ENCODE results near the gene MYO19. TPM values are rescaled to one million over a fixed set of nuclear protein-coding genes. Genes with fewer than 3 reads are reported as not detected.
A peak's percentile ranks its signal among the peaks of the same experiment; 100 is the strongest.

The MYO19 gene
- polyA plus RNA-seq, 1 experiment, result 46.9 TPM

- no peak for DNase-seq (ENCODE audit: low read depth)
- H3K27me3 ChIP-seq (ENCODE audit: control insufficient read depth, insufficient read depth, low read length), result no peaks in the 10 kb centered on the region
- ChIA-PET POLR2A (no interaction called here), CTCF (interaction anchor here (1.2 kb wide), 1 partner anchor 60 kb away, joined by 3 read pairs; no protein-coding TSS in a partner anchor)
- no peak overlapping the region for H3K4me3 ChIP-seq (ENCODE audit: low read depth, low read length)
- H3K36me3 ChIP-seq (ENCODE audit: control insufficient read depth, insufficient read depth, low read length), result no peaks in the 10 kb centered on the region
- TF ChIP-seq, protein P1, sequence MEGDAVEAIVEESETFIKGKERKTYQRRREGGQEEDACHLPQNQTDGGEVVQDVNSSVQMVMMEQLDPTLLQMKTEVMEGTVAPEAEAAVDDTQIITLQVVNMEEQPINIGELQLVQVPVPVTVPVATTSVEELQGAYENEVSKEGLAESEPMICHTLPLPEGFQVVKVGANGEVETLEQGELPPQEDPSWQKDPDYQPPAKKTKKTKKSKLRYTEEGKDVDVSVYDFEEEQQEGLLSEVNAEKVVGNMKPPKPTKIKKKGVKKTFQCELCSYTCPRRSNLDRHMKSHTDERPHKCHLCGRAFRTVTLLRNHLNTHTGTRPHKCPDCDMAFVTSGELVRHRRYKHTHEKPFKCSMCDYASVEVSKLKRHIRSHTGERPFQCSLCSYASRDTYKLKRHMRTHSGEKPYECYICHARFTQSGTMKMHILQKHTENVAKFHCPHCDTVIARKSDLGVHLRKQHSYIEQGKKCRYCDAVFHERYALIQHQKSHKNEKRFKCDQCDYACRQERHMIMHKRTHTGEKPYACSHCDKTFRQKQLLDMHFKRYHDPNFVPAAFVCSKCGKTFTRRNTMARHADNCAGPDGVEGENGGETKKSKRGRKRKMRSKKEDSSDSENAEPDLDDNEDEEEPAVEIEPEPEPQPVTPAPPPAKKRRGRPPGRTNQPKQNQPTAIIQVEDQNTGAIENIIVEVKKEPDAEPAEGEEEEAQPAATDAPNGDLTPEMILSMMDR (IDR thresholded peaks at IDR 0.05; ENCODE audit: insufficient read depth, low read depth, low read length), result no peak
Observed at GRCh38 chr17:36542755-36543154, 8.1 kb upstream of the MYO19 start.

- DNase-seq (ENCODE audit: low read depth), result no peak
- Histone ChIP-seq H3K27me3 (ENCODE audit: control insufficient read depth, insufficient read depth, low read length) (no peaks in the 10 kb centered on the region), H3K4me3 (ENCODE audit: low read depth, low read length) (no peak overlapping the region), H3K36me3 (ENCODE audit: control insufficient read depth, insufficient read depth, low read length) (no peaks in the 10 kb centered on the region)
- TF ChIP-seq, protein P1 (IDR thresholded peaks at IDR 0.05; ENCODE audit: insufficient read depth, low read depth, low read length), result no peak
- POLR2A ChIA-PET, result no interaction called here
- CTCF ChIA-PET, result no interaction called here
Observed at GRCh38 chr17:36540696-36541095, 6.0 kb upstream of the MYO19 start.

GRCh38 chr17:36535669-36536081 is 1.0 kb upstream of the MYO19 start:
- peak overlapping the region; percentile 52 for H3K4me3 ChIP-seq (ENCODE audit: low read depth, low read length)
- DNase-seq (ENCODE audit: low read depth), result no peak
- ChIA-PET CTCF (interaction anchor here (2.9 kb wide), 1 partner anchor 8 kb away, joined by 6 read pairs; no protein-coding TSS in a partner anchor), POLR2A (interaction anchor here (1.1 kb wide), 1 partner anchor 9 kb away, joined by 9 read pairs; the partner anchor contains the start of gene GGNBP2)
- peaks cover 2% of the 10 kb centered on the region for H3K36me3 ChIP-seq (ENCODE audit: control insufficient read depth, insufficient read depth, low read length)
- H3K27me3 ChIP-seq (ENCODE audit: control insufficient read depth, insufficient read depth, low read length), result no peaks in the 10 kb centered on the region
- TF ChIP-seq, protein P1 (IDR thresholded peaks at IDR 0.05; ENCODE audit: insufficient read depth, low read depth, low read length), result no peak

DNA sequence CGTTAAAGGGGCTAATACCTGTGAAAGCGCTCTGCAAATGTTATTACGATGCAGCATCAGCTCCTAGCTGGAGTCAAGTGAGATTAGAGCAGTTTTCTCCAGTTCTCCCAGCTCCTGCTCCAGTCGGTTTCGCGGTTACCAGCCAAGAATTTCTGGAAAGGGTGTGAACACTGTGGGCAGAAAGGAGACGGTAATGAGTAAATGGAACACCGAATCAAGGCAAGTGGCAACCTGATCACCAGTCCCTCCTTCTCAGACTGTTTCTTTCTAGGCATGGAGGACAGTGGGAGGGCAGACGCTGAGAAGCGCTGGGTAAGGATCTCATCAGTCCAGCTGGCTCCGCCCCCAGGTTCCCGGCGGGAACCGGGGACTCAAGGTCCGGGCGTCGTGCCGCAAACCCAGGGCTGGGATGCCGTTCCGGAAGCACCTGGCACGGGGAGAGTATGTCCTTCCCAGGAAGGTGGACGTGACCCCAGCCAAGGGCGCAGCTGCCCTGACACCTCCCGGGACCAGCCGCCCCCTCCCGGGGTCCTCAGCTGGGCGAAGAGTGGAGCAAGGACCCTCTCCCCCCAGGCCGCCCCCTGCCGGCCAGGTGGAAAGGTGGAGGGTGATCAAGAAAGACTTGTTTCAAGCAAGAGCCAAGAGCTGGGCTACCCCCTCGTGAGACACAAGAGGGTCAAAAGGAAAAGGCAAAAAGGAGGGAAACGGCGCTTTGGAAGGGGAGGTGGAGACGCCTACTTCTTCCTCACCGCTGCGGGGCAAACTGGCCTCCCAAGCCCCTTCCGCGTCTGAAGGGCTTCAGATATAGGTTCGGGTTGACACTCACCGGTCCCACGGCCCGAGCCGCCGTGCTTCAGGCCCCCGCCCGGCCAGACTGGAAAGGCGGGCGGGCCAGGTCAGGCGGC is 481 bp downstream of the MYO19 start:
- Histone ChIP-seq H3K36me3 (ENCODE audit: control insufficient read depth, insufficient read depth, low read length) (peaks cover 2% of the 10 kb centered on the region), H3K4me3 (ENCODE audit: low read depth, low read length) (peak overlapping the region; percentile 52), H3K27me3 (ENCODE audit: control insufficient read depth, insufficient read depth, low read length) (no peaks in the 10 kb centered on the region)
- ChIA-PET CTCF (interaction anchor here (0.6 to 2.9 kb wide), 7 partner anchors 9 to 40 kb away, joined by 3 to 6 read pairs (median 3); no protein-coding TSS in a partner anchor), POLR2A (no interaction called here)
- TF ChIP-seq, protein P1 (IDR thresholded peaks at IDR 0.05; ENCODE audit: insufficient read depth, low read depth, low read length), result peak; percentile 65
- peak; percentile 11 for DNase-seq (ENCODE audit: low read depth)

GRCh38 chr17:36532435-36532975 is 2.2 kb downstream of the MYO19 start:
- Histone ChIP-seq H3K27me3 (ENCODE audit: control insufficient read depth, insufficient read depth, low read length) (no peaks in the 10 kb centered on the region), H3K36me3 (ENCODE audit: control insufficient read depth, insufficient read depth, low read length) (peaks cover 5% of the 10 kb centered on the region), H3K4me3 (ENCODE audit: low read depth, low read length) (no peak overlapping the region)
- POLR2A ChIA-PET, result no interaction called here
- DNase-seq (ENCODE audit: low read depth), result no peak
- TF ChIP-seq, protein P1 (IDR thresholded peaks at IDR 0.05; ENCODE audit: insufficient read depth, low read depth, low read length), result no peak
- CTCF ChIA-PET, result no interaction called here

Data from BJ (cell line).